ENCODE results near the gene FNDC3A.

FNDC3A gene

DNA sequence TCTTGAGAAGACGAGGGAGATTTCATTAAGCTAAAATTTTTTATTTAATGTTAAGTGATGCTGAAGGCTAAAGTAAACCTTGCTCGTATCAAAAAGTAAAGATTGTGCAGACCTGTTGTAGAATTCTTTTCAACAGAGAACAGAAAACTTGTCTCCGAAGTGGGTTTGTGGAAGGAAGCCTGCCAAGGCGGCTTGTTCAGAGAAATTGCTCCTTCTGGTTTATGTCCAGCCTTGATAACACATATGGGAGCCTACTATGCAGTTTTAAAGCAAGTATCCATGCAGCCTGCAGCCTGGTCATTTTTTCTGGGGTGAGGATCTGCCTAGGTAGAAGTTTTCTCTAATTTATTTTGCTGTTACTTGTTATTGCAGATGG, 245.9 kb downstream of the FNDC3A start:
- H3K27ac ChIP-seq (ENCODE audit: low read depth in 2 of 2, low read length in 2 of 2): no peak overlapping the region
- H3K4me1 ChIP-seq (ENCODE audit: control insufficient read depth in 2 of 2, insufficient read depth in 2 of 2, low read length in 2 of 2): peaks cover 4 to 9% of the 10 kb centered on the region in 2 donors
- no peak overlapping the region for H3K4me3 ChIP-seq (ENCODE audit: low read length in 2 of 2)
- no peaks in the 10 kb centered on the region for H3K9me3 ChIP-seq (ENCODE audit: control insufficient read depth in 2 of 2, low read length in 2 of 2)
- peaks cover 43 to 44% of the 10 kb centered on the region in 2 donors for H3K27me3 ChIP-seq (ENCODE audit: control insufficient read depth in 2 of 2, insufficient read depth in 2 of 2, low read length in 2 of 2)
- no peak overlapping the region for H3K9ac ChIP-seq (ENCODE audit: low read depth in 1 of 2, low read length in 2 of 2)
- no peaks in the 10 kb centered on the region for H3K36me3 ChIP-seq (ENCODE audit: control insufficient read depth in 2 of 2, insufficient read depth in 2 of 2, low read length in 2 of 2)

DNA sequence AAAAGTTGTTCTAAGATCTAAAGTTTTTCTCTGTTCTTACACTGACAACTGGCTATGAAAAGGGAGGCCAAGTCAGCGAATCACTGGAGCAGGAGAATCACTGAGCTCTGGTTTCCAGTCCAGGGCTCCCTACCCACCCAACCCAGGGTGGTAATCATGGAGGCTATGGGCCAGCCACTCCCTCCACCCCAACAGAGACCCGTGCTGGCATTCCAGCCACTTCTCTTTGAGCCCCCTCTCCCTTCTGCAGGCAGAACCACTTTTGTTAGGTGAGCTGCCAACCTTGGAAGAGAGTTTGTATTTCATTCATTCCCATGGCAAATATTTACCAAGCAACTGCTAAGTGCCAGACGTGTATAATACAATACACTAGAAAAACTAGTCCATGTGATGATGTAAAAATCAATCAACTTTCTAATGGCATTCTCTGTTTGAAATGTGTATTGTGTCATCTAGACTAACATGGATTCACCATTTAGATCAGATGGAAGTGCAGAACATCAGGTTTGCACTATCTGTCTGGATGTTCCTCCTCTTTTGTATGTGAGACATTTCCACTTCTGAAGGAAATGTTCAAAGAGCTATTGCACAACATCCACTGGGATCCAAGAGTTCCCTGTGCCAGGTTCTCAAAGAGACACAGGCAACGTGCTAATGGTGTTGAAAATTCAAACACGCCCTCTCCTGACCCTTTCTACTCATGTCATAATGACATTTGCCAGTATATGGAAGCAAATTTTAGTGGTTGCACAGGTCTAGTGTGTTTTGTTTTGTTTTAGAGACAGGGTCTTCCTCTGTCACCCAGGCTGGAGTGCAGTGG, 249.7 kb downstream of the FNDC3A start:
- Histone ChIP-seq H3K9ac (ENCODE audit: low read depth in 1 of 2, low read length in 2 of 2) (no peak overlapping the region), H3K4me3 (ENCODE audit: low read length in 2 of 2) (no peak overlapping the region), H3K27ac (ENCODE audit: low read depth in 2 of 2, low read length in 2 of 2) (no peak overlapping the region), H3K27me3 (ENCODE audit: control insufficient read depth in 2 of 2, insufficient read depth in 2 of 2, low read length in 2 of 2) (peaks cover 13 to 19% of the 10 kb centered on the region in 2 donors), H3K4me1 (ENCODE audit: control insufficient read depth in 2 of 2, insufficient read depth in 2 of 2, low read length in 2 of 2) (peaks cover 1 to 2% of the 10 kb centered on the region in 2 donors), H3K36me3 (ENCODE audit: control insufficient read depth in 2 of 2, insufficient read depth in 2 of 2, low read length in 2 of 2) (no peaks in the 10 kb centered on the region), H3K9me3 (ENCODE audit: control insufficient read depth in 2 of 2, low read length in 2 of 2) (no peaks in the 10 kb centered on the region)

DNA sequence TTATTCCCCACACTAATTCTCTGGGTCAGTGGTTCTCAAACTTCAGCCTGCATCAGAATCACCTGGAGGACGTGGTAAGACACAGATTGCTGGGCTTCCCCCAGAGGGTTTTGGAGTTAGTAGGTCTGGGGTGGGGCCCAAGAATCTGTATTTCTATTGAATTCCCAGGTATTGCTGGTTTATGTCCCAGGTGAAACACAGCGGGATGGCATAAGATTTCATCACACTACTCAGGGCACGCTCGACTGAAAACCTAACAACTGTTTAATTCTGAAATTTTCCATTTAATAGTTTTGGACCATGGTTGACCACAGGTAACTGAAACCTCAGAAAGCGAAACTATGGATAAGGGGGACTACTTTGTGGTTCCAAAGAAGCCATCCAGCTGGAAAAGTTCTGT, 250.9 kb downstream of the FNDC3A start:
- Histone ChIP-seq H3K36me3 (ENCODE audit: control insufficient read depth in 2 of 2, insufficient read depth in 2 of 2, low read length in 2 of 2) (no peaks in the 10 kb centered on the region), H3K9ac (ENCODE audit: low read depth in 1 of 2, low read length in 2 of 2) (no peak overlapping the region), H3K9me3 (ENCODE audit: control insufficient read depth in 2 of 2, low read length in 2 of 2) (no peaks in the 10 kb centered on the region), H3K4me3 (ENCODE audit: low read length in 2 of 2) (no peak overlapping the region), H3K27ac (ENCODE audit: low read depth in 2 of 2, low read length in 2 of 2) (no peak overlapping the region), H3K27me3 (ENCODE audit: control insufficient read depth in 2 of 2, insufficient read depth in 2 of 2, low read length in 2 of 2) (peaks cover 10 to 12% of the 10 kb centered on the region in 2 donors), H3K4me1 (ENCODE audit: control insufficient read depth in 2 of 2, insufficient read depth in 2 of 2, low read length in 2 of 2) (no peaks in the 10 kb centered on the region)

DNA sequence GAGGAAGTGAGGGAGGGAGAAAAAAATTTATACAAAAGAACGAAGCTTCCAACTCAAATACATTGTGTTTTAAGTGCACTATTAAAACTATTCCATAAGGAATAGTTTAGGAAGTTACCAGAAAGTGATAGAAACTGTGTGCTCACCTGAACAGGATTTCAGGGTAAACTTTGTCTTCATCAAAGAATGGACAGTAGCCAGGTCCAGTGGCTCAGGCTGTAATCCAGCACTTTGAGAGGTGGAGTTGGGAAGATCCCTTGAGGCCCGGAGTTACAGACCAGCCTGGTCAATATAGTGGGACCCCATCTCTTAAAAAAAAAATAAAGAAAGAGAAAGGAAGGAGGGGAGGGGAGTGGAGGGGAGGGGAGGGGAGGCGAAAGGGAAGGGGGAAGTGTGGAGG, 259.0 kb downstream of the FNDC3A start:
- no peak overlapping the region for H3K9ac ChIP-seq (ENCODE audit: low read depth in 1 of 2, low read length in 2 of 2)
- no peak overlapping the region for H3K27ac ChIP-seq (ENCODE audit: low read depth in 2 of 2, low read length in 2 of 2)
- no peaks in the 10 kb centered on the region for H3K9me3 ChIP-seq (ENCODE audit: control insufficient read depth in 2 of 2, low read length in 2 of 2)
- no peaks in the 10 kb centered on the region for H3K36me3 ChIP-seq (ENCODE audit: control insufficient read depth in 2 of 2, insufficient read depth in 2 of 2, low read length in 2 of 2)
- H3K4me1 ChIP-seq (ENCODE audit: control insufficient read depth in 2 of 2, insufficient read depth in 2 of 2, low read length in 2 of 2): no peaks in the 10 kb centered on the region
- no peaks in the 10 kb centered on the region for H3K27me3 ChIP-seq (ENCODE audit: control insufficient read depth in 2 of 2, insufficient read depth in 2 of 2, low read length in 2 of 2)
- H3K4me3 ChIP-seq (ENCODE audit: low read length in 2 of 2): no peak overlapping the region

DNA sequence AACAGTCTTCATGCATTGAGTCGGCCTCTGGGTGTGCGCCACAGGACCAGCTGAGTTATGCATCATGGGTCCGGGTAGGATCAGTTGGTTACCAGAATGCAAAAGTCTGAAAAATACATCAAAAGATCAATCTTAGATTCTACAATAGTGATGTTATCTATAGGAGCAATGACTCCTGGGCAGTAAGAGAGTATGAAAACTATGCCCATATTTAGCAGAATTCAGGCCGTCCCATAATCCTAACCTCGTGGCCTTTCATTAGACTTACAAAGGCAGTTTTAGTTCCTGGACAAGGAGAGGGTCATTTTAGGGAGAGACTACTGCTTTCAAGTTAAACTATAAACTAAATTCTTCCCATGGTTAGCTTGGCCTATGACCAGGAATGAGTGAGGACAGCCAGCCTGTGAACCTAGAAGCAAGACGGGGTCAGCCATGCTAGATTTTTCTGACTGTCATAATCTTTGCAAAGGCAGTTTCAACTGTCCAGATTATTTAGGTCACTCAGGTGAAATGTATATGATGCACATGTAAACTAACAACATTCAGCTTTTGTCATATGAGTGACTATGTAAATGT, 260.2 kb downstream of the FNDC3A start:
- H3K27me3 ChIP-seq (ENCODE audit: control insufficient read depth in 2 of 2, insufficient read depth in 2 of 2, low read length in 2 of 2): no peaks in the 10 kb centered on the region
- H3K9ac ChIP-seq (ENCODE audit: low read depth in 1 of 2, low read length in 2 of 2): no peak overlapping the region
- no peaks in the 10 kb centered on the region for H3K36me3 ChIP-seq (ENCODE audit: control insufficient read depth in 2 of 2, insufficient read depth in 2 of 2, low read length in 2 of 2)
- H3K4me1 ChIP-seq (ENCODE audit: control insufficient read depth in 2 of 2, insufficient read depth in 2 of 2, low read length in 2 of 2): no peaks in the 10 kb centered on the region
- H3K27ac ChIP-seq (ENCODE audit: low read depth in 2 of 2, low read length in 2 of 2): no peak overlapping the region
- H3K4me3 ChIP-seq (ENCODE audit: low read length in 2 of 2): no peak overlapping the region
- no peaks in the 10 kb centered on the region for H3K9me3 ChIP-seq (ENCODE audit: control insufficient read depth in 2 of 2, low read length in 2 of 2)

DNA sequence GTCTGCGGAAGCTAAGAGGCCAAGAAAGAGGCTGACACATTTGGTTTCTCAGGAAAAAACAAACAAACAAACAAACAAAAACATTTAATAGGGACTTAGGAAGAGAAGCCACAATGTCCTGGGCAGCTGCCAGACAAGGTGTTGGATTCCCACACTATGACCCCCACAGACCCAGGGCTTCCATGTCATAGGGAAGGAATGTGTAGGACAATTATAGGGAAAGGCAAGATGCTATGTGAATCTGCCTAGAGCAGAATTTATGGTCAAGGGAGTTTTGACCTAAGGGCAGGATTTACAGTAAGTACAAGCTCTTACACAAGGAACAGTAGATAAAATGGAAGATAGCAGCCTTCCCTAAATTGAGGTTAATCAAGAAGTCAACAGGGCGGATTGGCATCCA, 262.9 kb downstream of the FNDC3A start:
- no peaks in the 10 kb centered on the region for H3K36me3 ChIP-seq (ENCODE audit: control insufficient read depth in 2 of 2, insufficient read depth in 2 of 2, low read length in 2 of 2)
- H3K27ac ChIP-seq (ENCODE audit: low read depth in 2 of 2, low read length in 2 of 2): no peak overlapping the region
- no peak overlapping the region for H3K4me3 ChIP-seq (ENCODE audit: low read length in 2 of 2)
- no peaks in the 10 kb centered on the region for H3K4me1 ChIP-seq (ENCODE audit: control insufficient read depth in 2 of 2, insufficient read depth in 2 of 2, low read length in 2 of 2)
- no peaks in the 10 kb centered on the region for H3K9me3 ChIP-seq (ENCODE audit: control insufficient read depth in 2 of 2, low read length in 2 of 2)
- no peak overlapping the region for H3K9ac ChIP-seq (ENCODE audit: low read depth in 1 of 2, low read length in 2 of 2)
- H3K27me3 ChIP-seq (ENCODE audit: control insufficient read depth in 2 of 2, insufficient read depth in 2 of 2, low read length in 2 of 2): no peaks in the 10 kb centered on the region

DNA sequence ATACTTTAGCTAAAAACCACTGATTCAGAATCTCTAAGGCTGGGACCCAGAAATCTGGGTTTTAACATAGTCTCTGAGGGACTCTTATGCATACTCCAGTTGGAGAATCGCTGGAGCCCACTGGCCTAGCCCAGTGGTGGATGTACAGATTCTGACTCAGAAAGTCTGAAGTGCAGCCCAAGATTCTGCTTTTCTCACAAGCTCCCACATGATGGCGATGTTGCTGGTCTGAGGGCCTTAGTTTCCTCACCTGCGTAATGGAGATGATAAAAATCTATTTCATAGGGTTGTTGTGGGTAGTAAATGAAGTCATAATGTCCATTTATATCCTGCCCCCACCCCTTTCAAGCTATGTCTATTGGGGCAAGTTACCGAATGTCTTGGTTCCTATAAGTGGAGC, 264.3 kb downstream of the FNDC3A start:
- Histone ChIP-seq H3K27ac (ENCODE audit: low read depth in 2 of 2, low read length in 2 of 2) (no peak overlapping the region), H3K27me3 (ENCODE audit: control insufficient read depth in 2 of 2, insufficient read depth in 2 of 2, low read length in 2 of 2) (no peaks in the 10 kb centered on the region)

DNA sequence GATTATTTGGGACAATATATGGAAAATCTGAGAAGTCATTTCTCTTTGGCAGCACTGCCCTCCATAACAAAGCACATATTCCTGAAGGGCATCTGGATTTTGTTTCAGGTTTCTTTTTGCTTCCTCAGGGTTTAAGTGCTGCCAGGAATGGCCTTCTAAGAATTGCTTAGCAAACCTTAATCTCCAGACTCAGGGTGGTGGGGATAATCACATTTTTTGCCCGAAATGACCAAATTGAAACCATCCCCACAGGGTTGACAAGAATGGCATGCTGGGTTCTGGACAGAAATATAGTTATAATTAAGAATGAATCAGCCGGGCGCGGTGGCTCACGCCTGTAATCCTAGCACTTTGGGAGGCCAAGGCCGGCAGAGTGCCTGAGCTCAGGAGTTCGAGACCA, 265.6 kb downstream of the FNDC3A start:
- H3K4me3 ChIP-seq (ENCODE audit: low read length in 2 of 2): no peak overlapping the region
- no peaks in the 10 kb centered on the region for H3K4me1 ChIP-seq (ENCODE audit: control insufficient read depth in 2 of 2, insufficient read depth in 2 of 2, low read length in 2 of 2)
- no peak overlapping the region for H3K27ac ChIP-seq (ENCODE audit: low read depth in 2 of 2, low read length in 2 of 2)
- no peaks in the 10 kb centered on the region for H3K9me3 ChIP-seq (ENCODE audit: control insufficient read depth in 2 of 2, low read length in 2 of 2)
- H3K36me3 ChIP-seq (ENCODE audit: control insufficient read depth in 2 of 2, insufficient read depth in 2 of 2, low read length in 2 of 2): no peaks in the 10 kb centered on the region
- no peak overlapping the region for H3K9ac ChIP-seq (ENCODE audit: low read depth in 1 of 2, low read length in 2 of 2)
- H3K27me3 ChIP-seq (ENCODE audit: control insufficient read depth in 2 of 2, insufficient read depth in 2 of 2, low read length in 2 of 2): no peaks in the 10 kb centered on the region

More for the DNA sequence above, 264.3 kb downstream of the FNDC3A start:
- Histone ChIP-seq H3K4me3 (ENCODE audit: low read length in 2 of 2) (no peak overlapping the region), H3K9me3 (ENCODE audit: control insufficient read depth in 2 of 2, low read length in 2 of 2) (no peaks in the 10 kb centered on the region), H3K4me1 (ENCODE audit: control insufficient read depth in 2 of 2, insufficient read depth in 2 of 2, low read length in 2 of 2) (no peaks in the 10 kb centered on the region), H3K36me3 (ENCODE audit: control insufficient read depth in 2 of 2, insufficient read depth in 2 of 2, low read length in 2 of 2) (no peaks in the 10 kb centered on the region), H3K9ac (ENCODE audit: low read depth in 1 of 2, low read length in 2 of 2) (no peak overlapping the region)

DNA sequence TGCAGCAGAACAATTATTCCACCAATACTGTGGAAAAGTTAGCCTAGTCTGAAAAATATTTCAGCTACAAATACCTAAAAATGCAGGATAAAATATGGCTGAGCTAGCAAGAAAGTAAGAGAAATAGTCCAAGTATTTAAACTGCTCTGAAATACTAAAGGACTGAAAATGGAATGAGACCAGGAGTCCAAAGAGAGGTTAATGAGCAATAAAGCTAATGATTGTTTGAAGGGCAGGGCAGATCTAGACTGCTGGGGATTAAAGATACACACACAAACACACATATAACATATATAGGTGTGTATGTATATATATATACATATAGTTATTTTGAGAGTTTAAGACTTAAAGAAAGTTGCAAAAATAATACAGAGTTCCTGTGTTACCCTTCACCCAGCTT, 269.4 kb downstream of the FNDC3A start:
- no peaks in the 10 kb centered on the region for H3K27me3 ChIP-seq (ENCODE audit: control insufficient read depth in 2 of 2, insufficient read depth in 2 of 2, low read length in 2 of 2)
- H3K4me1 ChIP-seq (ENCODE audit: control insufficient read depth in 2 of 2, insufficient read depth in 2 of 2, low read length in 2 of 2): peaks cover 0 to 7% of the 10 kb centered on the region in 2 donors
- no peak overlapping the region for H3K4me3 ChIP-seq (ENCODE audit: low read length in 2 of 2)
- no peaks in the 10 kb centered on the region for H3K36me3 ChIP-seq (ENCODE audit: control insufficient read depth in 2 of 2, insufficient read depth in 2 of 2, low read length in 2 of 2)
- no peak overlapping the region for H3K9ac ChIP-seq (ENCODE audit: low read depth in 1 of 2, low read length in 2 of 2)
- H3K9me3 ChIP-seq (ENCODE audit: control insufficient read depth in 2 of 2, low read length in 2 of 2): no peaks in the 10 kb centered on the region
- no peak overlapping the region for H3K27ac ChIP-seq (ENCODE audit: low read depth in 2 of 2, low read length in 2 of 2)

DNA sequence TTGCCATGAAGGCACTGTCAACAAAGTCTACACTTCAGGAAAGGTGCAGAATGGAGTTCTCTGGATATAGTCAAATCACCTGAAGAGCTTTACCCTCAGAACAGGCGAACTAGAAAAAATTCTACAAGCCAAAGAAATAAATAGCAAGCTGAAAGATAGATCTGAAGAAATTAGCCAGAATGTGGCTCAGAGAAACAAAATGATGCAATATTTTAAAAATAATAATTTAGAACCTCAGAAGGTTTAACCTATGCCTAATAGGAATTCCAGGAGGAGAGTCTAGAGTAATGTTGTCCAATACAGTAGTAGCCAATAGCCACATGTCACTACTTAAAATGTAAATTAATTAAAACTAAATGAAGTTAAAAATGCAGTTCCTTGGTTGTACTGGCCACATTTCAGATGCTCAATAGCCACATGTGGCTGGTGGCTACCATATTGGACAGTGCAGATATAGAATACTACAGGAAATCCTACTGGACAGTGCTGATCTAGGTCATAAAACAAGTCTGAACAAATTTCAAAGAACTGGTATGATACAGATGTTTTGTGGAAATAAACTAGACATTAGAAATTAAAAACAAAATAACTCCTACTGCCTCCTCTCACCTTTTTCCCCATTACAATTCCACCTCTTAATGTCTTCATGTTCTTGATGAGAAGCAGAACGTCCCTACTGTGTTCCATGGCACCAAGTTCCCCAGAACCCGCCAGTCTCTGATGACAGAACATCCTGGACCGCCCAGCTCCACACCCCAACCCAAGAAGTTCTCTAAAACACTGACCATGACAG, 271.3 kb downstream of the FNDC3A start:
- Histone ChIP-seq H3K9ac (ENCODE audit: low read depth in 1 of 2, low read length in 2 of 2) (peak overlapping the region; percentile 89 to 94), H3K9me3 (ENCODE audit: control insufficient read depth in 2 of 2, low read length in 2 of 2) (no peaks in the 10 kb centered on the region), H3K27ac (ENCODE audit: low read depth in 2 of 2, low read length in 2 of 2) (peak overlapping the region; percentile 73 to 84), H3K27me3 (ENCODE audit: control insufficient read depth in 2 of 2, insufficient read depth in 2 of 2, low read length in 2 of 2) (no peaks in the 10 kb centered on the region), H3K4me1 (ENCODE audit: control insufficient read depth in 2 of 2, insufficient read depth in 2 of 2, low read length in 2 of 2) (peaks cover 0 to 7% of the 10 kb centered on the region in 2 donors), H3K4me3 (ENCODE audit: low read length in 2 of 2) (peak overlapping the region; percentile 96 to 97), H3K36me3 (ENCODE audit: control insufficient read depth in 2 of 2, insufficient read depth in 2 of 2, low read length in 2 of 2) (no peaks in the 10 kb centered on the region)

Data from mucosa of rectum (tissue), 2 donors.